Uterus (tissue), 2 donors: ENCODE results near the gene NUFIP1.
"Not testable (repeated sequence)": the region's sequence is repeated elsewhere in the genome, so short reads cannot be mapped to it uniquely, and the experiment has no call there.

Experiments used
- CTCF ChIP-seq, 4 experiments: fragments of 200-600 bp in 2 of 4; fragments of 450-650 bp in 2 of 4; sonication (generic) in 2 of 4; IDR thresholded peaks; one replicate each; pipeline ENCODE4 v1.5.1; 2016 to 2019; ENCODE audit warnings: antibody characterized with exemption in 4 of 4, mild to moderate bottlenecking in 2 of 4, moderate library complexity in 1 of 4
- POLR2A ChIP-seq, 2 donors: fragments of 450-650 bp; IDR thresholded peaks; one replicate each; pipeline ENCODE4 v1.6.1; 2016; ENCODE audit warnings: antibody characterized with exemption in 2 of 2, mild to moderate bottlenecking in 1 of 2, moderate library complexity in 1 of 2

- TF ChIP-seq CTCF, POLR2A (IDR thresholded peaks at IDR 0.05): not testable (repeated sequence)
These were observed 91.0 kb downstream of the NUFIP1 start for GRCh38 chr13:44898308-44898707.
